ENCODE measurements around the gene IPPK.
A peak's percentile ranks its signal among the peaks of the same experiment; 100 is the strongest.

Gene IPPK

DNA sequence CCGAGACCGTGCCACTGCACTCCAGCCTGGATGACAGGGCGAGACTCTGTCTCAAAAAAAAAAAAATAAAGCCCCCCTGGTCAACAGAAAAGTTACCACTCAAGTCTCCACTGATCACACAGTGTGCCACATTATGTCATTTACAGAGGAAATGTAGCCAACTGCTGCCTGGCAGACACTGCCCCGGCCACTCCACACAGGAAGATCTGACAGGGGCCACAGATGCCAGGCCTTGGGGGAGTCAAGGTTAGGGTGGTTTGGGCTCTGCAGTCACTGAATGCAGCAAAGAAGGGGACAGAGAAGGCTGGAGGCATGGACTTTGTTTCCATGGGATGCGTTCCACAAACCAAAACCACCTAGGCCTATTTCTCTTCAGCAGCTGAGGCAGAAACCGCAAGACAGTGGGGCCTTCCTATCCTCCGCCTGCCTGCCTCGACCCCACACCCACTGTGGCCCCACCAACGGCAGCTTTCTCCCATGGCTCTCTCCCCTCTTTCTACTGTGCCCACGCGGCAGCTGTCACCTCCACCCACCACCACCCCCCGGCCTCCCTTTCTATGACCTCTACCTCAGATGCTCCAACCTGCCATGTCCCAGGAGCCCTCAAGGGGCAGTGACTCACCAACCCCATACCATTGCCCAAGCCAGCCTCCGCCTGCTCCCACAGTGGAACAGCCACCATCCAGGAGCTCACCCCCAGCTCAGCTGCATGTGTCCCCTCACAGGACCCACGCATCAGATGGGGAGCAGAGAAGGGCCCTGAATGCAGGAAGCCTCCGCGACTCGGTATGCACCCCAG, 12.4 kb downstream of the IPPK start:
- DNase-seq (ENCODE audit: low spot score): no peak

GRCh38 chr9:92656537-92656925, 13.4 kb downstream of the IPPK start:
- DNase-seq (ENCODE audit: low spot score): no peak

GRCh38 chr9:92655896-92656536, 13.9 kb downstream of the IPPK start:
- DNase-seq (ENCODE audit: low spot score): no peak

- DNase-seq (ENCODE audit: low spot score): no peak
Measured at GRCh38 chr9:92655366-92655765, 14.6 kb downstream of the IPPK start.

DNA sequence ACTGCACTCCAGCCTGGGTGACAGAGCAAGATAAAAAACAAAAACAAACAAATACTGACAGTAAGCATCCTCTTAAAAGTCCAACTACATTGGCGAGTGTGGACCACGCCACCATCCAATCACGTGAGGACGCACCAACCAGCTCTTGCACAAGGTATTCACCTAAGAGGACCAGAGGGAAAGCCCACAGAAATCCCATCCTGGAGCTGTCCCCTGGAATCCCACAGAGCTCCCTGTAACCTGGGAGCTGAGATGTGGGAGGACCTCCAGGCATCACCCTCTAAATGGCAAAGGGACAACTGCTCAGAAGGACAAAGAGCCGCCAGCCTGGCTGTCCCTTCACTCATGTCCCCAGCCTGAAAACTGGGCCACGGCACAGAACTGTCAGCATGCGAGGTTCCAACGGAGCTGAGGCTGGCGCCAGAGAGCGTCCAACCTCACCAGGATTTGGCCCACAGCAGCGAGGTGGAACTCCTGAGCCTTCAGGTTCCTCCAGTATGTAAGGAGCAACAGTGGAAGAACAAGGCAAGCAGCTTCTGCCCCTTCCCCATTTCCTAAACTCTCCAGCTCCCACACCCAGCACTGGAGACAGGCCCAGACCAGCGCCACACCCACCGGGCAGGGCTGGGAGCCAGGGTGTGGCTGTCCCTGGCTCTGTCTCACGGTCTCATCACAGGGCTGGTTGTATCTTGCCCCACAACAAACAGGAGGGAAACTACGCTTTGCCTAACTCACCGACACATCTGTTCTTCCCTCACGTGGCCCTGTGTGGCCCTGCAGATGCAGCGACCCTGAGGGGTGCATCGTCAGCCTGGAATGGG, 15.2 kb downstream of the IPPK start:
- no peak for DNase-seq (ENCODE audit: low spot score)

- no peak for DNase-seq (ENCODE audit: low spot score)
Measured at GRCh38 chr9:92652461-92652860, 17.5 kb downstream of the IPPK start.

- no peak for DNase-seq (ENCODE audit: low spot score)
Measured at GRCh38 chr9:92650839-92651621, 18.9 kb downstream of the IPPK start.

GRCh38 chr9:92650296-92650695, 19.6 kb downstream of the IPPK start:
- DNase-seq (ENCODE audit: low spot score): no peak

DNA sequence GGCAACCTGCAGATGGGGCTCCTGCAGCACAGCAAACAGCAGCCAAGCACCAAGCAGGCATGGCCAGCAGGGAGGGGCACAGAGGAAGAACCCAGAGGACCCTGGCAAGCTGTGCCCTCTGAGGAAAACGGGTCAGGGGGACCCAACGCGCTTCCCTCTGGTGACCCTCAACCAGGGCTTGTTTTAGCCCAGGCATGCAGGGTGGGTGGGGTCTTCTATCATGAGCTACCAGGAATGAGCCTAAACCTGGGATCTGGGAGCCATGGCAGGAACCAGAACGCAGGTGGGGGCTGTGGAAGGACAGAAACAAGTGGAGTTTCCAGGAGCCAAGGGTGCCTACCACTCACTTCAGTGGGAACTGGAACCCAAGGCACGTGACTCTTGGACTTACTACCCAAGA, 20.9 kb downstream of the IPPK start:
- no peak for DNase-seq (ENCODE audit: low spot score)

- peak; percentile 84 for DNase-seq (ENCODE audit: low spot score)
Measured at GRCh38 chr9:92648474-92648971, 21.4 kb downstream of the IPPK start.

DNA sequence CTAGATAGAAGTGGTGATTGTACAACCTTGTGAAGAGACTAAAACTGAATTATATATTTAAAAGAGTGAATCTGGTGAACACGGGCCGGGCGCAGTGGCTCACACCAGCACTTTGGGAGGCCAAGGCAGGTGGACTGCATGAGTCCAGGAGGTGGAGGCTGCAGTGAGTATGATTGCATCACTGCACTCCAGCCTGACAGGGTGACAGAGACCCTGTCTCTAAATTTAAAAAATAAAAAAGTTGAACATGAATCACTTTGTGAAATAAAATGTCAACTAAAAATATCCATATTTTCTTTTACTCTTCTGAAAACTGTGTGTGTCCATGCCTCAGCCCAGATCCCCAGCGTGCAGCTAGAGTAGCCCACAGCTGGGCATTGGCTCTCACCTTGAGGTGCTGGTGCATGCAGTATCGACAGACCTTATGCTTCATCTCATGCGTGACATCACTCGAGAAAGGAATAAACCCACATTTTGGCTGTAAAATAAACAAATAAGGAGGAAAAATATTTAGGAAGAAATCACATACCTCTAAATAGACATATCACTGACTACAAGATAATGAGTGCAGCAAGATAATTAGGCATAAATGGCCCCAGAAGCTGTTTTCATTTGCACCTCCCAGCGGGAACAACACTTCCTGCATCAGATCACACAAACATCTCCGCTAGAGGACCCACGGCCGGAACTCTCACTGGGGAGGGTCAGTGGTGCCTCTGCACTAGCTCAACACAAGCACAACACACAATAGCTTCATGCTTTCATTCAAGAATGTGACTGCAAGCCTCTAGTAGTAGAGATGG, 22.1 kb downstream of the IPPK start:
- no peak for DNase-seq (ENCODE audit: low spot score)

DNA sequence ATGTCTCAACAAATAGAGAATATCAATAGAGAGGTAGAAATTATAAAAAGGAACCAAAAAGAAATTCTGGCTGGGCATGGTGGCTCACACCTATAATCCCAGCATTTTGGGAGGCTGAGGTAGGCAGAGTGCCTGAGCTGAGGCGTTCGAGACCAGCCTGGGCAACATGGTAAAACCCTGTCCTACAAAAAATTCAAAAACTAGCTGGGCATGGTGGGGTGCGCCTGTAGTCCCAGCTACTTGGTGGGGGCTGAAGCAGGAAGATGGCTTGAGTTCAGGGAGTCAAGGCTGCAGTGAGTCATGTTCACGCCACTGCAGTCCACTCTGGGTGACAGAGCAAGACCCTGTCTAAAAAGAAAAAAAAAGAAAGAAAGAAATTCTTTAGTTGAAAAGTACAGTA, 24.9 kb downstream of the IPPK start:
- DNase-seq (ENCODE audit: low spot score): no peak

GRCh38 chr9:92644278-92644677, 25.7 kb downstream of the IPPK start:
- DNase-seq (ENCODE audit: low spot score): no peak

- DNase-seq (ENCODE audit: low spot score): no peak
Measured at GRCh38 chr9:92642564-92642963, 27.4 kb downstream of the IPPK start.

DNA sequence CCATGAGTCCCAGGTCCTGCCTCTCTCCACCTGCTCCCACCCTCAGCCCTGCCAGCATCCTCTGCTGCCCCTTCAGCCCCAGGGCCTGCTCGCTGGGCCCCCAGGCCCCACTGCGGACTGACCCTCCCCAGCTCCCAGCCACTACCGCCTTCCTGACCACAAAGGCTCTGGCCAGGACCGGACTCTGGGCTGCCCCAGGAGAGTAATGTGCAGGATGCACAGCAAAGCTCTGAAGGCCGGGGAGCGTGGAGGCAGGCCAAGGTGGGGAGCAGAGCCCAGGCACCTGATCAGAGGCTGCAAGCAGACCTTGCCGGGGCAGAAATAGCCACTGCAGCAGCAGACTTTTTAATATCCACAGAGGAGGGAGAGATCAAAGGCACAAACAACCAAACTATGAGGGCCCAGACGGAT, 27.9 kb downstream of the IPPK start:
- no peak for DNase-seq (ENCODE audit: low spot score)

- no peak for DNase-seq (ENCODE audit: low spot score)
Measured at GRCh38 chr9:92641092-92641809, 28.7 kb downstream of the IPPK start.

- DNase-seq (ENCODE audit: low spot score): no peak
Measured at GRCh38 chr9:92640398-92641091, 29.4 kb downstream of the IPPK start.

GRCh38 chr9:92639791-92640271, 30.1 kb downstream of the IPPK start:
- no peak for DNase-seq (ENCODE audit: low spot score)

- no peak for DNase-seq (ENCODE audit: low spot score)
Measured at GRCh38 chr9:92639124-92639523, 30.8 kb downstream of the IPPK start.

Measured in pons (tissue), 1 donor.